Measurements from ENCODE around the gene P2RX7. TPM values are rescaled to one million over a fixed set of nuclear protein-coding genes. Genes with fewer than 3 reads are reported as not detected.

P2RX7 gene
- polyA plus RNA-seq, 3 donors: 12.3 to 66.3 (median 20.5) TPM

GRCh38 chr12:121095544-121096198, 37.0 kb upstream of the P2RX7 start:
- TF ChIP-seq CTCF (IDR thresholded peaks at IDR 0.05): peak; percentile 86
- Mint-ChIP-seq H3K36me3 (no peaks in the 10 kb centered on the region), H3K4me1 (peaks cover 26% of the 10 kb centered on the region), H3K9me3 (peaks cover 13 to 26% (median 22%) of the 10 kb centered on the region in 7 donors), H3K27ac (peak overlapping the region in 5 of 7 donors; percentile 4 to 90 (median 46)), H3K27me3 (ENCODE audit: low read depth in 3 of 3) (peaks cover 7 to 11% (median 7%) of the 10 kb centered on the region in 3 donors), H3K4me3 (peak overlapping the region; percentile 81 to 95)
- no peaks in the 10 kb centered on the region for H3K36me3 ChIP-seq (replicated peaks in 1 of 2; ENCODE audit: control insufficient read depth in 1 of 2, insufficient read depth in 2 of 2, low read length in 2 of 2)
- H4K20me1 ChIP-seq (ENCODE audit: insufficient read depth, low read length): no peaks in the 10 kb centered on the region
- H3K4me1 ChIP-seq (ENCODE audit: control insufficient read depth in 1 of 2, insufficient read depth in 2 of 2, low read length in 2 of 2): peaks cover 21 to 23% of the 10 kb centered on the region in 2 donors
- 0% methylated on average over 32 of the region's 33 CpGs for WGBS (ENCODE audit: insufficient coverage)
- H3K9ac ChIP-seq (ENCODE audit: insufficient read depth, low read length, poor library complexity, severe bottlenecking): peak overlapping the region; percentile 40
- H3K4me2 ChIP-seq (replicated peaks; ENCODE audit: extremely low read depth, low read length, poor library complexity, severe bottlenecking): peak overlapping the region; percentile 68
- no peaks in the 10 kb centered on the region for H3K79me2 ChIP-seq (ENCODE audit: insufficient read depth, low read length)
- H3K27me3 ChIP-seq (ENCODE audit: control insufficient read depth in 2 of 2, insufficient read depth in 2 of 2, low read length in 2 of 2): no peaks in the 10 kb centered on the region
- peak; percentile 59 to 77 (median 76) for DNase-seq
- peaks cover 8 to 11% of the 10 kb centered on the region in 2 donors for H3K9me3 ChIP-seq (replicated peaks in 1 of 2; ENCODE audit: control insufficient read depth in 1 of 2, insufficient read depth in 1 of 2, low read length in 2 of 2)
- intact Hi-C loops (cut with micrococcal nuclease): loop anchor here (5.0 kb wide), 1 partner anchor 33 kb away; no protein-coding TSS in a partner anchor
- peak overlapping the region; percentile 38 to 73 (median 40) for H3K4me3 ChIP-seq (replicated peaks in 1 of 3; ENCODE audit: low read depth in 2 of 3, low read length in 3 of 3)
- H3K27ac ChIP-seq (ENCODE audit: low read depth in 1 of 2, low read length in 2 of 2): no peak overlapping the region
- peak overlapping the region; percentile 73 for H2AFZ ChIP-seq (ENCODE audit: insufficient read depth, low read depth, low read length, poor library complexity, severe bottlenecking)

GRCh38 chr12:121096199-121096798, 36.4 kb upstream of the P2RX7 start:
- Histone ChIP-seq H3K79me2 (ENCODE audit: insufficient read depth, low read length) (no peaks in the 10 kb centered on the region), H3K9me3 (replicated peaks in 1 of 2; ENCODE audit: control insufficient read depth in 1 of 2, insufficient read depth in 1 of 2, low read length in 2 of 2) (peaks cover 8 to 11% of the 10 kb centered on the region in 2 donors), H2AFZ (ENCODE audit: insufficient read depth, low read depth, low read length, poor library complexity, severe bottlenecking) (peak overlapping the region; percentile 73), H3K36me3 (replicated peaks in 1 of 2; ENCODE audit: control insufficient read depth in 1 of 2, insufficient read depth in 2 of 2, low read length in 2 of 2) (no peaks in the 10 kb centered on the region), H4K20me1 (ENCODE audit: insufficient read depth, low read length) (no peaks in the 10 kb centered on the region), H3K27me3 (ENCODE audit: control insufficient read depth in 2 of 2, insufficient read depth in 2 of 2, low read length in 2 of 2) (no peaks in the 10 kb centered on the region), H3K4me1 (ENCODE audit: control insufficient read depth in 1 of 2, insufficient read depth in 2 of 2, low read length in 2 of 2) (peaks cover 21 to 23% of the 10 kb centered on the region in 2 donors), H3K4me2 (replicated peaks; ENCODE audit: extremely low read depth, low read length, poor library complexity, severe bottlenecking) (peak overlapping the region; percentile 68), H3K4me3 (replicated peaks in 1 of 3; ENCODE audit: low read depth in 2 of 3, low read length in 3 of 3) (peak overlapping the region; percentile 38 to 73 (median 40)), H3K27ac (ENCODE audit: low read depth in 1 of 2, low read length in 2 of 2) (no peak overlapping the region), H3K9ac (ENCODE audit: insufficient read depth, low read length, poor library complexity, severe bottlenecking) (peak overlapping the region; percentile 40)
- Mint-ChIP-seq H3K4me3 (peak overlapping the region; percentile 81 to 95), H3K4me1 (peaks cover 26% of the 10 kb centered on the region), H3K9me3 (peaks cover 13 to 27% (median 22%) of the 10 kb centered on the region in 7 donors), H3K27me3 (ENCODE audit: low read depth in 3 of 3) (peaks cover 7 to 8% (median 7%) of the 10 kb centered on the region in 3 donors), H3K27ac (peak overlapping the region in 5 of 7 donors; percentile 13 to 90 (median 46)), H3K36me3 (no peaks in the 10 kb centered on the region)
- intact Hi-C loops (cut with micrococcal nuclease): loop anchor here (5.0 kb wide), 1 partner anchor 34 kb away; no protein-coding TSS in a partner anchor
- peak; percentile 54 for TF ChIP-seq CTCF (IDR thresholded peaks at IDR 0.05)
- 0% methylated on average over 4 of the region's 11 CpGs for WGBS (ENCODE audit: insufficient coverage)
- peak; percentile 26 to 47 (median 43) for DNase-seq
